Renal cortical epithelial cell (primary cell): ENCODE measurements around the gene HPCAL1. TPM values are rescaled to one million over a fixed set of nuclear protein-coding genes. Genes with fewer than 3 reads are reported as not detected.

Experiments used
- DNase-seq: peaks from one replicate; pipeline ENCODE4 v3.0.0-alpha.2; 2011; ENCODE audit warnings: low read depth
- total RNA-seq: library from RNA; depleted of rRNA; stranded (reverse); fragments of >200 nt; gene quantifications from 2 replicates; pipeline ENCODE4 v1.2.3, GENCODE V29; 2014

The HPCAL1 gene
- total RNA-seq, 1 donor from 2014 or later = 90.2 TPM

DNA sequence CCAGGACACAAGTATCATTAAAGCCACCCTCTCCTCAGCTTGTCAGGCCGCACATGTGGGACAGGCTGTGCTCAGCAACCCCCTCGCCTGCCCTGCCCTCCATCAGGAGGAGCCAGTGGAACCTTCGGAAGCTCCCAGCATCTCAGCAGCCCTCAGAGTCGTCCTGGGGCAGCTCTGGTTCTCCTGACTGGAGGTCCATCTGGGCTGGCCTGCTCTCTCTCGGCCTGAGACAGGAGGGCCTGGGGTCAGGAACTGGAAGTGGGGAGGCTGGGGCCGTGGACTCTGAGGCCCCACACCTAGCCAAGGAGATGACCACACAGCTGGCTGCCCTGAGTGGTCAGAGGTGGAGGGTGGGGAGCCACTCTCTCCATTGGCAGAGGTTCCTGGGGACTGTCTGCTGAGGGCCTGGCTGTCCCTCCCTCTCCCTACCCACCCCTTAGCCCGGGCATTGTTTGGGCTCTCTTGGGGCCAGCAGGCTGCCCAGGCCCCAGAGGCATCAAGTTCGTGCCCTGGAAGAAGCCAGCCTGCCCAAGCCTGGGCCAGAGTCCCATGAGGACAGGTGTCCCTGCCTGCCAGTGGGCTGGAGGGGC is 122.3 kb downstream of the HPCAL1 start:
- DNase-seq = no peak

DNA sequence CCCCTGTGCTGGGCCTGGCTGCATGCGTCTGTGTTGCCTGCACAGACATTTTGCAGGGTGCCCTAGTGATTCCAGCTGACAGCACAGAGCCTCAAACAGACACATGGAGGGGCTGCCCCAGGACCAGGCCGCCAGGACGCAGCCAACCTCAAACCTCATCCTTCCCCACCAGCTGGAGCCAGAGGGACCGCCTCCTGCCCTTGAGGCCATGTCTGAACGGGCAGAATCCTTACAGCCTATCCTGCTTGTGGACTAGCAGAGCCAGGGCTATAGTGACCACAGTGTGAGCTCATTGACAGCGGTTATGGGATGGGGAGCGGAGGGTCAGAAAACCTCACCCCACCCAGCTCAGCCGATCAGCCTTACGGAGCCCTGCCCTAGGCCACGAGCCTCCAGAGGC is 123.0 kb downstream of the HPCAL1 start:
- no peak for DNase-seq

DNA sequence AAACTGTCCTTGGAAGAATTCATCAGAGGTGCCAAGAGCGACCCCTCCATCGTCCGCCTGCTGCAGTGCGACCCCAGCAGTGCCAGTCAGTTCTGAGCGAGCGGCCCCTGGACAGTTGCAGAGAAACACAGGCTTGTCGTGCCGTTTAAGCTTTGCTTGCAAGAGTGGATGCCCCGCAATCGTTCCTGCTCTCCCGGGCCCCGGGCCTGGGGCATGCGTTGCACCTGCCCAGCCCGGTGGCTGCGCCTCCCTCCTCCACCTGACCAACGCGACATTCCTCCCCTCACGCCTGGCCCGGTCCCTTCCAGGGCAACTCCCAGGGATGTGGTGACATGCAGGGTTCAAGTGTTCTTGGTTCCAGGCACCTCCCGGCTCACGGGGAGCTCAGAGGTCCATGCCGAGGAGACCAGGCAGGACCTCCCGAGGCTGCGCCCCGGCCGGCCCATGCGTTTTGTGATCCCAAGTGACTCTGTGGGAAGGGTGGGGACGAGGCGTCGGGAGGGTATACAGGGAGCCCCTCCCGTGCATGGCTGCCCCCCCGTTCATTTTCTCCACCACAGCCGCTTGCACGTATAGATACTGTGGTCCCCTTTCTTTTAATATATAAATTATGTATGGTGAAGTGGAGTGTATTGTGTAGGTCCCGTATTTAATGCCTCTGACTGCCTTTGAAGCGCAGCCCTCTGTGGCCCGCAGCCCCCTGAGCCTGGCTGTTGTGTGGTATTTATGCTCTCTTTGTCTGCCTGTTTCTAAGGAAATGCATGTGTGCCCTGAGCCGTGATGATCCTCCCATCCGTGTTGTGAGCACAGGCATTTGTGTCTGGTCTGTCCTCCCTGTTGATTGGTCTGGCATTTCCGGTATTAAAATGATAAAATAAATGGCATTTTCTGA is 124.3 kb downstream of the HPCAL1 start:
- DNase-seq = no peak

DNA sequence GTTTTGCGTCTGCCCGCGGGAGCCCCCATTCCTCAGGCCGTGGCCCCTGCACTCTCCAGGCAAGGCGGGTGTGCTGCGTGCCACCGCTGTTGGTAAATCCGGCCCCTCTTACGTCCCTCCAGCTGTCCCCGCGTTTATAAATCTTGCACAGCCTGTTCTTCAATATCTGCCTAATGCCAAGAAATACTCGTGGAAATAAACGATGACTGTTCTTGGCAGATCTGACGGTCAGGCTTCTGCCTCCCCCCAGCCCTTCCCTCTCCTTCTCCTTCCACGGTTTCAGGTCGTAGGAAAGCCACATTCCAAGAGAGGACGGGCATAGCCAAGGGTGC is 124.9 kb downstream of the HPCAL1 start:
- DNase-seq = no peak

DNA sequence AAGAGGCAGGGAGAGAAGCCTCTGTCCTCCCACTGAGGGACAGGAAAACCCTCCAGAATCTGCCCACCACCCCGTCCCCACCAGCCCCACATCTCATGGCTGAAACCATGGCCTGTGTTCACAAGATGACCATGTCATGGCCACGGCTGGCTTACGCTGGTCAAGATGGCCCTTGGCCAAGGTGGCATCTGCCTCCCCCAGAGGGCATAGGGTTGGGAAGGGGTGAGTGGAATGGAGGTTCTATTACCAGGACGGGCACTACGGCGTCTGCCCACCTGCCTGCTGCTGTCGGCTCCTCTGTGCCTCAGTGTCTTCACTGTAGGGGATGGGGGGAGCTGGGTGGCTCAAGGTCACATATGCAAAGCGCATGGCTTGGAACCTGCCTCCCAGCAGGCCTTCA is 125.7 kb downstream of the HPCAL1 start:
- DNase-seq = no peak

DNA sequence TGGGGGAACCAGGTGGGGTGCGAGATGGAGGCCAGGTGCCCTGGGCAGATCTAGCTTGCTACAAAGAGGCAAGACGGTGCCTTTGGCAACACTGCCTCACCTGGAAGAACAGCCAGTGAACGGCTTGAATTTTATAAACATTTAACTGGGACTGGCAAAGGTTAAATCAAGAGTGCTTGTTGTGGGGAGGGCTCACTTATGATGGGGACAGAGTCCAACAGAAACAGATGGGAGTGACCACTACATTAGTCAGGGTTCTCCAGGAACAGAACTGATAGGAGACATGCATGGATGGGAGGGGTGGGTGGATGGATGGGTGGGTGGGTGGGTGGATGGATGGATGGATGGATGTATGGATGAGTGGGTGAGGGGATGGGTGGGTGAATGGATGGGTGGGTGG is 126.2 kb downstream of the HPCAL1 start:
- DNase-seq = no peak

DNA sequence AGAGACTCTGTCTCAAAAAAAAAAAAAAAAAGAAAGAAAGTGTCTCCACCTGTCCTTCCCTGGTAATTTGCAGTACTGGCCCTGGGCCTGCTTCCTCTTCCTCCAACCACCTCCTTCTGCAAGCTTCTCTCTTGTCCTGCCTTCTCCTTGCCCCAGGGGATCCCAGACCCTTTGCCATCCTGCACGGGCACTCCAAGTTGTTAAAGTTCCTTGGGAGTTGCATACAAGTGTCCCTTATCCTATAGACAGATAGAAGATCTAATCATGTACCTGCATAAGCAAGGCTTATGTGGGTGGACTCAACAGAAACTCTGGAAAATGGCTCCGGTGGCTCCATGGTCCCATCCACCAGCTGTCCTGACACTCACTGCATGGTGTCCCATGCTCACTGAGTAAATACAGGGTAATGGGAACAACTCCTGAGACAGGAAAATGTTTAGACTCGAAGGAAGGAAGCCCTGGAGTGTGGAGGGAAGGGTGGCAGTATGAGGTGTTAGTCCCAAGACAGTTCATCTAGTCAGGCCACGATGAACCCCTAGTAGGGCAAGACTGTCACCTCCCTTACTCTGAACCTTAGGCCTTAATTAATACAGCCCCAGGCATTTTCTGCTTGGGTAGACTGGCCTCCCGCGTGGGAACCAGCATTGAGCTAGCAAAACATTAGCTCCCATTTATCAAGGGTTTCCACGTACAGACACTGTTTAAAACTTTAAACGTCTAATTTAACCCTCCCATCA is 128.3 kb downstream of the HPCAL1 start:
- no peak for DNase-seq

DNA sequence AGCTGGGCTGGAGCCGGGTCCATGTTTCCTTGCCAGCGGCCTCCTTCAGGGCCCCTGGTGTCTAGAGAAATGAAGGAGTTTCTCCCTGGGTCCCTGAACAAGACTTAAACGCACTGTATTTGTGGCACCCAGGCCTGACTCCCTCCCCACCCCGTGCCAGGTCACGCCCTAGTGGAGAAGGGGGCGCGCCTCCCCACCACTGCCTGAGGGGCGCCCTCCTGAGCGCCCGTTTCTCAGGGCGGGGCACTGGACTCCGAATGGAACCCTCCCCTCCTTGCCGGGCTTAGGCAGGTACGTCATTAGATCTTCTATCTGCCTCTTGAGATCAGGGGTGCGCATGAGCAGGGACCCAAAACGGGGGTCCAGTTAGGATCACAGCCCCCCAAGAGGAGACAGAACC is 129.1 kb downstream of the HPCAL1 start:
- no peak for DNase-seq

DNA sequence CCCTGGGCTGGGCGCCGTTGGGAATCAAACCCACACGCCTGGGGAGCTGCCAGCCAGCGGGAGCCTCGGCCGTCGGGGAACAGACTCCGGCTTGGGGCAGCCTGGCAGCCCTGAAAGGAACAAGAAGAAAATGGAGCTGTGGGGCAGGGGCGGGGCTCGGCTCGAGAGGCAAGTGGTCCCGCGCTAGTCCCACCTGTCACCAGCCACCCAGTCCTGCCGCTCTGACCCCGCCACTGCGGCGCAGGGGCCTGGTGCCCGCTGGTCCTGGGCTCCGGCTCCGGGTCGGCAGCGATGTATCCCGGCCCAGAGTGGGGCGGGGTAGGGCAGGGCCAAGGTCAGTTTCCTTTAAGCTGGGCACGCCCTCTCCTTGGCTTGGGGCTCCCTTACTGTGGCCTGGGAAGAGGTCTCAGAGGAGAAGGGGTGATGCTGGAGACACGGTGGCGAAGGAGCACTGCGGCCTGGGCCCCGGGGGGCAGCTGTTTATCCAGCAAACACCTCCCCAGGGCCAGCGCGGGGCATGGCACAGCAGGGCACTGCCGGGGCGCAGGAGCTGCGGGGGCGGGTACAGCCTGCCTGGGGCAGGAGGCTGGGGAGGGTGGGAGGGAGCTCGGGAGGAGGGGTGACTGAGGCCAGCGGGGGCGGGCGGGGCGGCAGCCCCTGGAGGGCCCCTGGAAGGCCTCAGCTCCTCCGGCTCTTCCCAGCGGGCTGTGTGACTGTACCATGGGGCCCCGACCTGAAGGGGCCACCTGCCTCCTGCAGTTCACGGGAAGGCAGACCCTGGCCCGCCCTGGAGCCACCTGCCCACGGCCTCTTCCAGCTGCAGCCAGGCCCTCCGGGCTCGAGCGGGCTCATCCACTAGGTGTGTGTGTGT is 129.8 kb downstream of the HPCAL1 start:
- no peak for DNase-seq

DNA sequence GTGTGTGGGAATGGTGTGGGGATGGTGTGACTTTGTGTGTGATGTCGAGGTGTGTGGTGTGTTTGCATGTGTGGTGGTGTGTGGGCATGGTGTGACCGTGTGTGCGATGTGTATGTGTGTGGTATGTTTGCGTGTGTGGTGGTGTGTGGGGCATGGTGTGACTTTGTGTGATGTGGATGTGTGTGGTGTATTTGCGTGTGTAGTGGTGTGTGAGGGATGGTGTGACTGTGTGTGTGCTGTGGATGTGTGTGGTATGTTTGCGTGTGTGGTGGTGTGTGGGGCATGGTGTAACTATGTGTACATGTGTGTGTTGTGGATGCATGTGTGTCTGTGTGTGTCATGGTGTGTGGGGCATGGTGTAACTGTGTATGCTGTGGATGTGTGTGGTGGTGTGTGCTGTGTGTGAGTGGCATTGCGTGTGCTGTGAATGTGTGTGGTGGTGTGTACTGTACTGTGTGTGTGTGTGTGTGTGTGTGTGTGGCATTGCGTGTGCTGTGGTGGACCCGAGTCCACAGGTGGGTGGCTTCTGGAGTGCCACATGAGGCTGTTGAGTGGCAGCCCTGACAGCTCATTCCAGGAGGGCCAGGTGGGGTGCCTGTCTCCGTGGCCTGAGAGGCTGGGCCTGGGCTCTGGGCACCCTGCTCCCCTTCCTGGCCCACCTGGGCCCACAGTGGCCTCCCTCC is 130.7 kb downstream of the HPCAL1 start:
- DNase-seq = no peak

DNA sequence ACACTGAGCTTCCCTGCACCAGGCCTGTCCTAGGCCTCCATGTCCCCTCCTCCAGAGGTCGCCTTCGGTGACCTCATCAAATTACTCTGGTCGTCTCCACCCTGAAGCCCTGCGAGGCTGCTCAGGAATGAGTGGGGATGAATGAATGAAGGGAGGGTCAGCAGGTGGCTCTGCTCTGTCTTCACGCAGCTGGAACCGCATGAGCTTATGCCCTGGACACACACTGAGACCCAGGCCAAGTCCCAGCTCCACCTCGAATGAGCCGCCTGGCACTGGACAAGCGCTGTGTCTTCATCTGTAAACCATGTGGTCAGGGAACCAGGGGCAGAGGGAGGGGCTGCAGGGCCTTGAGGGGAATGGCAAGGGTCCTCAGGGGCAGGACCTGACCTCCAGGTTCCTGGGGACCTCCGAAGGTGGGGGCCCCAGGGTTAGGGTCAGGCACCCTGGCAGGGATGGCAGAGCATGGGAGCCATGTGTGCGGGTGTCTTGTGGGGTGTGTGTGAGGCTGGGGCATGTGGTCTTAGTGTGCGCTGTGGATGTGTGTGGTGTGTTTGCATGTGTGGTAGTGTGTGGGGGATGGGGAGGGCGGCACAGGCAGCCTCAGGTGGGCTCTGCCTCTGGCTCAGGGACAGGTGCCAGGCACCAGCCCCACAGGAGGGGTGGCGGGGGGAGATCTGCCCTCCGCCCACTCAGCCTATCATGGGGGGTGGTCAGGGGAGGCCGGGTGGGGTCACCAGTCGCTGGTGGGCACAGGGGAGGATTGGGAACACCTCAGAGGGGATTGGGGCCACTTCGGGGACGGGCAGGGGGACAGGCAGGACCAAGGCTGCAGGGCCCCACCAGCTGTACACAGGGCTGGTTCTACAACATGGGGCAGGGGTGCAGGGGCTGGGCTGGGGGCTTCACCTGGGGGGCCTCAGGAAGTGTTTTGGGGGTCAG is 131.5 kb downstream of the HPCAL1 start:
- no peak for DNase-seq

DNA sequence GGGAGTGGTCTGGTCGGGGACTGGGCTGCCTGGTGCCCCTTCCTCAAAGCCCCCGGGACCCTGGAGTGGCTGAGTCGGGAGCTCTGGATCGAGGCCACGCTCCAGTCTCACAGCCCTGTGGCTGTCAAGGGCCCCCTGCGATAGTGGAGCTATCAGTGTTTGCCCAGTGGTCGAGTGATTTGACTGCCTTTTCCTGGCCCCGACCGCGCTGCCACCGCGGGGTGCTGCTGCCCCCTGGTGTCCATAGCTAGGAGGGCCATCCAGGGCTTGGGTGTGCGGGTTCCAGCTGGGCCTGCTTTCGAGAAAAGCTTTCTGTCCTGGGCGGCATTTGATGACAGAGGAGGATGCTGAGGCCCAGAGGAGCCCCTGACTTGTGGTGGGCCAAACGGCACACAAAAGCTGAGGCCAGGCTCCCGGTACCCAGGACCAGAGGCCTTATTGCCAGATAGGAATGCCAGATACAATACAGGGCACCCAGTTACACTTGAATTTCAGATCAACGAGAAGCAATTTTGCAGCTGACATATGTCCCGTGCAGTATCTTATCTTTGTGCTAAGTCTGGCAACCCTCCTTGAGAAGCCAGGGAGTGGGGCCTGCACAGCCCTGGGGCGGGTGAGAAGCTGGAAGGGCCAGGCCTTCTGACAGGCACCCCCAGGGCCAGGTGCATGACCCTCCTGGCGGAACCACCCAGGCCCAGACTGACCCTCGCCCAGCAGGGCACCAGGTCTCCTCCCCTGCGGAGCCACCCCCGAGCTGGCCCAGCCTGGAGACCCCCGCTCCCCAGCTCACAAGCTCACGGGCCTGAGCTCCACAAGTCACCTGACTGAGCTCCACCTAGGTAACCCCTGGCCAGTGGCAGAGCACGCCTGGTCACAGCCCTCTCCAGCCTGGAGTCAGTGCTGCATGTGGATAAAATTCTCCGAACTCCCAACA is 132.4 kb downstream of the HPCAL1 start:
- DNase-seq = no peak

DNA sequence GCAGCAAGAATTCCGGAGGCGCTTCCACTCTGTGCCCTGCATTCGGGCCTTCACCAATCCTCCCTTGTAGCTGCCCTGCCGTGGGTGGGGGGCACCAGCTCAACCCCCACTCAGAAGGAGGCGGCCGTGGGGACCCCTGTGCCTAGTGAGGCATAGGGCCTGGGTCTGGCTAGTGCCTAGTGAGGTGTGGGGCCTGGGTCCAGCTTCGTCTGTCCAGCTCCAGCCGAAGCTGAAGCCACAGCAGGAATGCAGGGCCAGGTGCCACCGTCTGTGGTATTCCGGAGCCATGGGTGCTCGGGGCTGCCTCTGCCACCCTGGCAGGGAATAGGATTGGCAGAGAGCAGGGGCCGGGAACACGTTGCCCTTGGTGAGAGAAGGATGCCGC is 133.1 kb downstream of the HPCAL1 start:
- DNase-seq = no peak

DNA sequence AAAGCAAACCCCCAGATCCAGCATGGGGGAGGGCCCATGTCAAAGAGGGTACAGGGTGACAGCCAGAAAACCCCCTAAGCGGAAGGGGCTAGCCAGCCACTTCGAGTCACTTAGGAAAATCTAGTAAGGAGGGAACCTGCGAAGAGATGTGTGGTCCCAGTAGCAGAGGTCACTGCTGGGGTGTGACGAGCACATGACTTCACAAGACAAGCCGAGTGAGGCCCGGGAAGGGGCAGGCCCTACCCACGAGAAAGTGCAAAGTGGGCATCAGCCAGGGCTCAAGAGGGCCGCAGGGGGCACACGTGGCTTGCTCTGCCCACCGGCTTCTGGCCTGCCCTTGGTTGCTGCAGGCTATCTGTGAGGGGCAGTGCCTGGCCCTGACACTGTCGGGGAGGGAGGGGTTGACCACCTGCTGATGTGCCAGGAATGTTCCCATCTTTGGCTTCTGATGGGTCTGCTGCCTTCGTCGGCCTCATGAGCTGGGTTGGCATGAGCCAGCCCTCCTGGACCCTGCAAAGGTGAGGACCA is 133.9 kb downstream of the HPCAL1 start:
- DNase-seq = no peak

DNA sequence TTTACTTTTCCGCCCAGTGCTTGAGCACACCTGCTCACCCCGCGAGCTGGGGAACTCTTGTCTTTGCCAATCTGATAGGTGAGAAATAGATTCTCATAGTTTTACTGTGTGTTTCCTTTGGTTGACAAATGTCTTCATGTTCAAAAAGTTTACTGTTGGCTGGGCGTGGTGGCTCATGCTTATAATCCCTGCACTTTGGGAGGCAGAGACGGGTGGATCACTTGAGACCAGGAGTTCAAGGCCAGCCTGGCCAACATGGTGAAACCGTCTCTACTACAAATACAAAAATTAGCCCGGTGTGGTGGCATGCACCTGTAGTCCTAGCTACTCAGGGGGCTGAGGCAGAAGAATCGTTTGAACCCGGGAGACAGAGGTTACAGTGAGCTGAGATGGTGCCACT is 135.1 kb downstream of the HPCAL1 start:
- no peak for DNase-seq

DNA sequence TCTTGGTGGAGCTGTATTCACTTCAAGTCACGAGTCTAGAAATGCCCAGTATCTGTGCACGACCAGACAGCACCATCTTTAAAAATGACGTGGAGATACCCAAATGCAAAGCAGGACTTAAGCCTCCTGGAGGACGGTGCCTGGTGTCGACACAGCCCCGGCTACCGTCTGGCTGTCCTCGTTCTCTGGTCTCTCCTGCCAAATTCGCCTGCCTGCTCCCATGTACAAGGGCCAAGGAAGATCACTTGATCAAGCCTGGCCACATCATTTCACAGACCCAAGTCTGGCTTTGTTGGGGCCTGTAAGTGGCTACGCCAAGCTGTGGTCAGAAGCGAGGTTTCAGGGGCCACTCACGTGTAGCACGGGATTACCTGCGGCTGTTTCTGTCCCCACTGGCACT is 136.0 kb downstream of the HPCAL1 start:
- DNase-seq = no peak

DNA sequence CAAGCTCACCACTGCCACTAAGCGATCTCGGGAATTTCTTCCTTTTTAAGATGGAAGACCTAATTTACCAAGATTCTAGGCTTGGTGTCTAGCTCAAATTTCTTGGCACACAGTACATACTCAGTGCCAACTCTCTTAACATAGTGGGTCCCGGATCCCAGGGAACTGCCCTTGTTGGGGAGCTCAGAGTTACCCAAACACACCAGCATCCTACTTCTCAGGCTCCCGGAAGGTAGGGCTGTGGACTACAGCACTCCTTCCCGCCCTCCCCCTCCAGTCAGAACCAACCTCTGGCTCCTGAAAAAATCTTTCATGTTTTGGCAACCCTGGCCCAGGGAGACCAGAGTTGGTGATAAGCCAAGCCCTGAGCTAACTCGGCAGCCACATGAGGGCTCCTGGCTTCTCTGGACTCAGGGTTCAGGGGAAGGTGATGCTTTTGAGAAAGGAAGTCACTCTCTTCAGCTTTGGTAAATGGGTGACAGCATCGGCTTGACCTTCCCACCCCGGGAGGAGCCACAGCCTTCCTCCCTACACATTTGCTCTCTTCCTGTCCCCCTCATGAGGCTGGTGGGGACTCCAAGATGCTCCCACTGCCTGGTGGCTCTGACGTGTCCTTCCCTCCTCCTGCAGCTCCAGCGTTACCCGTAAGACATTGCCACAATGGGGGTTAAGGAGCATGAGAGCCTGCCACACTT is 136.6 kb downstream of the HPCAL1 start:
- no peak for DNase-seq

DNA sequence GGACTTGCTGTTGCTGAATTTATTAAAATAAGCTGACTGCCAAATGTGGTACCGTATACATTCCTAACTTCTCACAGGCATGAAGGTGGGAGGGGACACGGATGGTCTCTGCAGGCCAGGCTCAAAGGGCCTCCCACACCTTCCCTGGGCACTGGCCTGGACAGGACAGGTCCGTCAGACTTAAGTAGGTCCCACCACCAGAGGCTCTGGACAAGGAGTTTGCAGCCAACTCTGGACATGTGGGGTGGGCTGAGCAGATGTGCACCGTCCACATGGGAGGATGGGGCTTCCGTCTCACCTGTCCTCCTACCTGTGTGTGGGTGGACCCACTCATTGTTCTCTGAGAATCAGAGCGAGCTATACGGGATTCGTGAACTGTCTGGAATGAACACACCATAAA is 137.3 kb downstream of the HPCAL1 start:
- DNase-seq = no peak
